Hepatocyte (in vitro differentiated cells): ENCODE results near the gene SIPA1L2.

Experiments used
- CTCF ChIP-seq: fragments of 200-600 bp; sonication (generic); IDR thresholded peaks from 2 replicates; pipeline ENCODE4 v1.5.1; 2016; ENCODE audit warnings: antibody characterized with exemption, mild to moderate bottlenecking; ENCODE audit not compliant: poor library complexity
- EZH2 ChIP-seq: fragments of 200-600 bp; sonication (generic); IDR thresholded peaks from 2 replicates; pipeline ENCODE4 v1.6.1; 2016; ENCODE audit warnings: antibody characterized with exemption, mild to moderate bottlenecking, borderline replicate concordance
- EZH2phosphoT487 ChIP-seq: fragments of 200-600 bp; sonication (generic); IDR thresholded peaks from one replicate; pipeline ENCODE4 v1.6.1; 2018; ENCODE audit warnings: antibody characterized with exemption, mild to moderate bottlenecking, low read depth, moderate library complexity; ENCODE audit not compliant: unreplicated experiment, severe bottlenecking

DNA sequence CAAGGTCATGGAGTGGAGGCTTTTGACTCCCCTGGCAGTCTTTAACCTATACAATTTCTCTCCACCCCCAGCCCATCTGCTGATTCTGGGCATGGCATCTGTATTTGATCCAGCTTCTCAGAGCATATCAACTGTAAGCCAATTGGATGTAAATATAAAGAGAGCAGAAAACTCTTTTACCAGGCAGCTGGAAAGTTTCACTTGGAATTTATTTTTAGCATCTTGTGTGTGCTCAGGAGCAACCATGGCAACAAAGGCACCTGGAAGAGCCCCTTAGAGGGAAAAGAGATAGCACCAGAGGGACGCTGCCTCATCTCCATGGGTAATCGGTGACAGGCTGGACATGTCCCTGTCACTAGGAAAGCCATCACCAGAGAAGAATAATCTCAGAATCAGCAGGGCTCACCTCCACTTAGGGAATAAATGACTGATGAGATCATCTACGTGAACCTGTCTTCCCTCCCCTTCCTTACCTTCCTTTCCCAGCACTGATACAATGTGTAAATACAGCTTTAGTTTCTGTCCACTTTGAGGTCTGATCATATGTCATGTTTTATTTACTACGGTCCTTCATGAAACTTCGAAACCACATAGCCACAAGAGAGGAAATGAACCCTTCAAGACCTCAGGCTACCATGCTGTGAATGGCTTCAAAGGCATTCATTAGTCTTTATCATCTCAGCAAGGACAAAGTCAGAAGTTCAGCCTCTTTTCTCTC, 25.3 kb upstream of the SIPA1L2 start:
- TF ChIP-seq CTCF (no peak), EZH2 (no peak), EZH2phosphoT487 (no peak)
